WTC11 (cell line): Measurements from ENCODE around the gene HBM. TPM values are rescaled to one million over a fixed set of nuclear protein-coding genes. Genes with fewer than 3 reads are reported as not detected.

Experiments
- ATAC-seq: fragments of 200-7000 bp; cut with Tn5 transposase; 2 replicates; pipeline ENCODE4 v1.10.0; 2021; ENCODE audit warnings: mild to moderate bottlenecking, moderate library complexity
- CTCF ChIA-PET: fragments of 300-600 bp; sonication (Branson Sonifier 250); formaldehyde crosslinking; loops from one replicate; lab custom pipeline; 2021; ENCODE audit warnings: antibody characterized with exemption; lab: Charles Lee
- POLR2A ChIA-PET: fragments of 350-600 bp; sonication (Branson Sonifier 250); formaldehyde crosslinking; loops from one replicate; lab custom pipeline; 2021; ENCODE audit warnings: antibody characterized with exemption; lab: Charles Lee
- DNase-seq: peaks from one replicate; pipeline ENCODE4 v3.0.0; 2021; ENCODE audit warnings: low spot score
- H3K27ac Mint-ChIP-seq: 2 replicates; pipeline ENCODE4 v1.8.0; 2021; ENCODE audit warnings: mixed read lengths
- H3K27me3 Mint-ChIP-seq: 2 replicates; pipeline ENCODE4 v1.8.0; 2021; ENCODE audit warnings: low read depth, mild to moderate bottlenecking, moderate library complexity, mixed read lengths
- H3K36me3 Mint-ChIP-seq: 2 replicates; pipeline ENCODE4 v1.8.0; 2021; ENCODE audit warnings: mixed read lengths
- H3K4me1 Mint-ChIP-seq: 2 replicates; pipeline ENCODE4 v1.8.0; 2022; ENCODE audit warnings: mixed read lengths
- H3K4me3 Mint-ChIP-seq: 2 replicates; pipeline ENCODE4 v1.8.0; 2021; ENCODE audit warnings: mild to moderate bottlenecking, moderate library complexity, mixed read lengths
- H3K9me3 Mint-ChIP-seq: 2 replicates; pipeline ENCODE4 v1.8.0; 2021; ENCODE audit warnings: mixed read lengths
- AFF4 ChIP-seq: sonication (generic); formaldehyde crosslinking; IDR thresholded peaks from 2 replicates; pipeline ENCODE4 v1.8.1; 2023; ENCODE audit warnings: mild to moderate bottlenecking, missing genetic modification reagents, borderline replicate concordance
- E2F1 ChIP-seq: sonication (generic); formaldehyde crosslinking; IDR thresholded peaks from 2 replicates; pipeline ENCODE4 v1.8.0; 2022; ENCODE audit warnings: mild to moderate bottlenecking, missing genetic modification reagents
- E2F5 ChIP-seq: sonication (generic); formaldehyde crosslinking; IDR thresholded peaks from 2 replicates; pipeline ENCODE4 v1.8.1; 2022; ENCODE audit warnings: mild to moderate bottlenecking, moderate library complexity, missing genetic modification reagents
- FOXJ3 ChIP-seq: sonication (generic); formaldehyde crosslinking; IDR thresholded peaks from 2 replicates; pipeline ENCODE4 v1.9.0; 2021; ENCODE audit warnings: missing genetic modification reagents, mild to moderate bottlenecking, borderline replicate concordance
- FOXK1 ChIP-seq: sonication (generic); formaldehyde crosslinking; IDR thresholded peaks from 2 replicates; pipeline ENCODE4 v1.8.0; 2022; ENCODE audit warnings: mild to moderate bottlenecking, moderate library complexity, missing genetic modification reagents
- JUN ChIP-seq: sonication (generic); formaldehyde crosslinking; IDR thresholded peaks from 2 replicates; pipeline ENCODE4 v1.8.0; 2023; ENCODE audit warnings: mild to moderate bottlenecking, missing genetic modification reagents
- KAT7 ChIP-seq: sonication (generic); formaldehyde crosslinking; IDR thresholded peaks from 2 replicates; pipeline ENCODE4 v1.8.1; 2023; ENCODE audit warnings: missing genetic modification reagents, mild to moderate bottlenecking, borderline replicate concordance
- MLX ChIP-seq: sonication (generic); formaldehyde crosslinking; IDR thresholded peaks from 2 replicates; pipeline ENCODE4 v1.8.1; 2023; ENCODE audit warnings: mild to moderate bottlenecking, missing genetic modification reagents, moderate library complexity
- TCF7 ChIP-seq: sonication (generic); formaldehyde crosslinking; IDR thresholded peaks from 2 replicates; pipeline ENCODE4 v1.8.0; 2022; ENCODE audit warnings: mild to moderate bottlenecking, low read depth, missing genetic modification reagents, moderate library complexity
- TP53 ChIP-seq: sonication (generic); formaldehyde crosslinking; IDR thresholded peaks from 2 replicates; pipeline ENCODE4 v1.8.1; 2023; ENCODE audit warnings: mild to moderate bottlenecking, missing genetic modification reagents
- ZNF317 ChIP-seq: sonication (generic); formaldehyde crosslinking; IDR thresholded peaks from 2 replicates; pipeline ENCODE4 v1.8.1; 2023; ENCODE audit warnings: low read depth, mild to moderate bottlenecking, moderate library complexity, missing genetic modification reagents, borderline replicate concordance
- ZNF512 ChIP-seq: sonication (generic); formaldehyde crosslinking; IDR thresholded peaks from 2 replicates; pipeline ENCODE4 v1.8.1; 2022; ENCODE audit warnings: missing genetic modification reagents, borderline replicate concordance
- total RNA-seq: library from RNA; stranded (reverse); gene quantifications from 3 replicates; pipeline ENCODE4 v1.2.3, GENCODE V29; 2021
- TF ChIP-seq, protein P1 (sequence below): sonication (generic); formaldehyde crosslinking; IDR thresholded peaks from 2 replicates; pipeline ENCODE4 v1.8.1; 2023; ENCODE audit warnings: mild to moderate bottlenecking, missing genetic modification reagents
- TF ChIP-seq, protein P2 (sequence below): sonication (generic); formaldehyde crosslinking; IDR thresholded peaks from 2 replicates; pipeline ENCODE4 v1.8.0; 2022; ENCODE audit warnings: mild to moderate bottlenecking, missing genetic modification reagents
- TF ChIP-seq, protein P3 (sequence below): fragments of 200-600 bp; IDR thresholded peaks from 2 replicates; pipeline ENCODE4 v1.8.0; 2022; ENCODE audit warnings: antibody characterized with exemption
- TF ChIP-seq, protein P4 (sequence below): sonication (generic); formaldehyde crosslinking; IDR thresholded peaks from 2 replicates; pipeline ENCODE4 v1.8.1; 2023; ENCODE audit warnings: mild to moderate bottlenecking, missing genetic modification reagents, moderate library complexity

HBM gene
- total RNA-seq, 1 experiment from 2014 or later = not detected

DNA sequence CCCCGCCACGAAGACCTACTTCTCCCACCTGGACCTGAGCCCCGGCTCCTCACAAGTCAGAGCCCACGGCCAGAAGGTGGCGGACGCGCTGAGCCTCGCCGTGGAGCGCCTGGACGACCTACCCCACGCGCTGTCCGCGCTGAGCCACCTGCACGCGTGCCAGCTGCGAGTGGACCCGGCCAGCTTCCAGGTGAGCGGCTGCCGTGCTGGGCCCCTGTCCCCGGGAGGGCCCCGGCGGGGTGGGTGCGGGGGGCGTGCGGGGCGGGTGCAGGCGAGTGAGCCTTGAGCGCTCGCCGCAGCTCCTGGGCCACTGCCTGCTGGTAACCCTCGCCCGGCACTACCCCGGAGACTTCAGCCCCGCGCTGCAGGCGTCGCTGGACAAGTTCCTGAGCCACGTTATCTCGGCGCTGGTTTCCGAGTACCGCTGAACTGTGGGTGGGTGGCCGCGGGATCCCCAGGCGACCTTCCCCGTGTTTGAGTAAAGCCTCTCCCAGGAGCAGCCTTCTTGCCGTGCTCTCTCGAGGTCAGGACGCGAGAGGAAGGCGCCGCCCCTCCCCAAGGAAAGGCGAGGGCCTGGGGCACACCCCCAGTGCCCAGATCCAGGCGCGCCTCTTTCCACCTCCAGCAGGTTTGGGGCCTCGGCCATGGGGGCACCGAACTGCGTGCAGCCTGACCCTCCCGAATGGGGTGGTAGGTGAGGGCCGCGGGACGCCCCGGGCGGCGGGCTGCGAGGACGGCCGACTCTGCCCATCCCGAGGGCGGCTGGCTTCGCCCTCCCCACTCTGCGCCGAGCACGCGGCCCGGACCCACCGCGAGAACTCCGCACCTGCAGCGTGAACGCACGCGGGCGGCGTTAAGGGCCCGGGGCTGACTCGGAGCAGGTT lies 15.1 kb downstream of the HBM start (continued):
- TF ChIP-seq FOXJ3 (CRISPR knock-in tag) = no peak
- TF ChIP-seq FOXK1 = peak; percentile 96
- peak; percentile 92; the same call in 1 of the 2 replicates for TF ChIP-seq AFF4 (CRISPR knock-in tag)
- TF ChIP-seq JUN = peak; percentile 92
- TF ChIP-seq, protein P1, sequence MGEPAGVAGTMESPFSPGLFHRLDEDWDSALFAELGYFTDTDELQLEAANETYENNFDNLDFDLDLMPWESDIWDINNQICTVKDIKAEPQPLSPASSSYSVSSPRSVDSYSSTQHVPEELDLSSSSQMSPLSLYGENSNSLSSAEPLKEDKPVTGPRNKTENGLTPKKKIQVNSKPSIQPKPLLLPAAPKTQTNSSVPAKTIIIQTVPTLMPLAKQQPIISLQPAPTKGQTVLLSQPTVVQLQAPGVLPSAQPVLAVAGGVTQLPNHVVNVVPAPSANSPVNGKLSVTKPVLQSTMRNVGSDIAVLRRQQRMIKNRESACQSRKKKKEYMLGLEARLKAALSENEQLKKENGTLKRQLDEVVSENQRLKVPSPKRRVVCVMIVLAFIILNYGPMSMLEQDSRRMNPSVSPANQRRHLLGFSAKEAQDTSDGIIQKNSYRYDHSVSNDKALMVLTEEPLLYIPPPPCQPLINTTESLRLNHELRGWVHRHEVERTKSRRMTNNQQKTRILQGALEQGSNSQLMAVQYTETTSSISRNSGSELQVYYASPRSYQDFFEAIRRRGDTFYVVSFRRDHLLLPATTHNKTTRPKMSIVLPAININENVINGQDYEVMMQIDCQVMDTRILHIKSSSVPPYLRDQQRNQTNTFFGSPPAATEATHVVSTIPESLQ (CRISPR knock-in tag) = no peak
- TF ChIP-seq E2F5 (CRISPR knock-in tag) = peak; percentile 92; the same call in 1 of the 2 replicates
- peak; percentile 98 for TF ChIP-seq TP53 (CRISPR knock-in tag)
- peak; percentile 88 for TF ChIP-seq E2F1 (CRISPR knock-in tag)
- TF ChIP-seq, protein P2, sequence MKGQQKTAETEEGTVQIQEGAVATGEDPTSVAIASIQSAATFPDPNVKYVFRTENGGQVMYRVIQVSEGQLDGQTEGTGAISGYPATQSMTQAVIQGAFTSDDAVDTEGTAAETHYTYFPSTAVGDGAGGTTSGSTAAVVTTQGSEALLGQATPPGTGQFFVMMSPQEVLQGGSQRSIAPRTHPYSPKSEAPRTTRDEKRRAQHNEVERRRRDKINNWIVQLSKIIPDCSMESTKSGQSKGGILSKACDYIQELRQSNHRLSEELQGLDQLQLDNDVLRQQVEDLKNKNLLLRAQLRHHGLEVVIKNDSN (CRISPR knock-in tag) = peak; percentile 76

DNA sequence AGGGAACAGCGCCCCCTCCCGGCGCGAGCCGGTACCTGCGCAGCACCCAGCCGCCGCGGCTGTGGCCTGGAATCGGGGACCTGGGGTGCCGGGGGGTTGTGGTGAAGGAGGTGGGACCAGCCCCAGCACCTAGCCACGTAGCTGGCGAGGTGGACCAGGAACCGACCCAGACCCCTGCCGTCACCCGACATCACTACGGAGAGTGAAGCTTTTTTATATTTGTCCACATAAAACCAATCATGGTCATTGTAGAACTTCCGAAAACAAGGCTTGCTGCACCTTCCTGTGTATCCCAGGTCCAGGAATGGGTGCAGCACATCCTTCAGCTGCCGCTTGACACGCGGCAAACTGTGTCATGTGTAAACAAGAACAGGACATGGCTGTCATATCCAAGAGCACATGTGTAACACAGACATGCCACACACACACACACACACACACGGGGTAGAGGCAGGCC lies 15.8 kb downstream of the HBM start:
- Mint-ChIP-seq H3K9me3 (no peaks in the 10 kb centered on the region), H3K36me3 (peaks cover 6% of the 10 kb centered on the region; the same call in 1 of the 2 replicates), H3K4me3 (no peak overlapping the region; the same call in 1 of the 2 replicates), H3K4me1 (no peaks in the 10 kb centered on the region), H3K27me3 (peaks cover 40% of the 10 kb centered on the region), H3K27ac (no peak overlapping the region)
- DNase-seq = no peak
- CTCF ChIA-PET = interaction anchor here (0.8 to 4.8 kb wide), 14 partner anchors 9 to 171 kb away, joined by 3 to 50 read pairs (median 4); partner anchors contain the start of genes HBM and RHBDF1
- POLR2A ChIA-PET = no interaction called here
- ATAC-seq = no peak
- TF ChIP-seq, protein P3, sequence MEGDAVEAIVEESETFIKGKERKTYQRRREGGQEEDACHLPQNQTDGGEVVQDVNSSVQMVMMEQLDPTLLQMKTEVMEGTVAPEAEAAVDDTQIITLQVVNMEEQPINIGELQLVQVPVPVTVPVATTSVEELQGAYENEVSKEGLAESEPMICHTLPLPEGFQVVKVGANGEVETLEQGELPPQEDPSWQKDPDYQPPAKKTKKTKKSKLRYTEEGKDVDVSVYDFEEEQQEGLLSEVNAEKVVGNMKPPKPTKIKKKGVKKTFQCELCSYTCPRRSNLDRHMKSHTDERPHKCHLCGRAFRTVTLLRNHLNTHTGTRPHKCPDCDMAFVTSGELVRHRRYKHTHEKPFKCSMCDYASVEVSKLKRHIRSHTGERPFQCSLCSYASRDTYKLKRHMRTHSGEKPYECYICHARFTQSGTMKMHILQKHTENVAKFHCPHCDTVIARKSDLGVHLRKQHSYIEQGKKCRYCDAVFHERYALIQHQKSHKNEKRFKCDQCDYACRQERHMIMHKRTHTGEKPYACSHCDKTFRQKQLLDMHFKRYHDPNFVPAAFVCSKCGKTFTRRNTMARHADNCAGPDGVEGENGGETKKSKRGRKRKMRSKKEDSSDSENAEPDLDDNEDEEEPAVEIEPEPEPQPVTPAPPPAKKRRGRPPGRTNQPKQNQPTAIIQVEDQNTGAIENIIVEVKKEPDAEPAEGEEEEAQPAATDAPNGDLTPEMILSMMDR = peak; percentile 99
- TF ChIP-seq, protein P4, sequence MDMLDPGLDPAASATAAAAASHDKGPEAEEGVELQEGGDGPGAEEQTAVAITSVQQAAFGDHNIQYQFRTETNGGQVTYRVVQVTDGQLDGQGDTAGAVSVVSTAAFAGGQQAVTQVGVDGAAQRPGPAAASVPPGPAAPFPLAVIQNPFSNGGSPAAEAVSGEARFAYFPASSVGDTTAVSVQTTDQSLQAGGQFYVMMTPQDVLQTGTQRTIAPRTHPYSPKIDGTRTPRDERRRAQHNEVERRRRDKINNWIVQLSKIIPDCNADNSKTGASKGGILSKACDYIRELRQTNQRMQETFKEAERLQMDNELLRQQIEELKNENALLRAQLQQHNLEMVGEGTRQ (CRISPR knock-in tag) = no peak
- TF ChIP-seq MLX (CRISPR knock-in tag) = 0 out of 2 replicates have a peak, but pooled peaks have one; percentile 74
- no peak; the same call in 1 of the 2 replicates for TF ChIP-seq TCF7
- 0 out of 2 replicates have a peak, but pooled peaks have one; percentile 67 for TF ChIP-seq ZNF512 (CRISPR knock-in tag)
- TF ChIP-seq ZNF317 (CRISPR knock-in tag) = no peak
- TF ChIP-seq KAT7 (CRISPR knock-in tag) = no peak
